ENCODE data around the gene OR51E1.

DNA sequence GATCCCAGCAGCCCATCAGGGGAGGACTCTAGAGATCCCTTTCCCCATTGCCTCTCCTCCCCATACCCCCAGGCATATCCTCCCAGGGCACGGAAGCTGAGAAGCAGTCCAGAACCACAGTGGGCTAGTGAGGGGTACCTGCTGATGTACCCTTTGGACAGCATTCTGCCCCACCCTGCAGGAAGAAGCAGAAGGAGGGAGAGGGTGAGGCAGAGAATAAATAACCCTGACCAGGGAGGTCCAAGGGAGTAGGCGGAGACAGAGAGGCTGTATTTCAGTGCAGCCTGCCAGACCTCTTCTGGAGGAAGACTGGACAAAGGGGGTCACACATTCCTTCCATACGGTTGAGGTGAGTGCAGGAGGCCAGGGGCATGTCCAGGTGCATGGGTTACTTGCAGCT is at the start of gene OR51E1:
- TF ChIP-seq POLR2A (IDR thresholded peaks at IDR 0.05) = no peak
- TF ChIP-seq CTCF (IDR thresholded peaks at IDR 0.05) = no peak
- no peak for TF ChIP-seq EP300 (IDR thresholded peaks at IDR 0.05)
